GM19240 (cell line): ENCODE data around the gene GNG7.
A peak's percentile ranks its signal among the peaks of the same experiment; 100 is the strongest.

Experiments
- DNase-seq: peaks from one replicate; pipeline ENCODE4 v3.0.0; 2011; ENCODE audit warnings: low spot score; ENCODE audit not compliant: insufficient read length

Gene GNG7

DNA sequence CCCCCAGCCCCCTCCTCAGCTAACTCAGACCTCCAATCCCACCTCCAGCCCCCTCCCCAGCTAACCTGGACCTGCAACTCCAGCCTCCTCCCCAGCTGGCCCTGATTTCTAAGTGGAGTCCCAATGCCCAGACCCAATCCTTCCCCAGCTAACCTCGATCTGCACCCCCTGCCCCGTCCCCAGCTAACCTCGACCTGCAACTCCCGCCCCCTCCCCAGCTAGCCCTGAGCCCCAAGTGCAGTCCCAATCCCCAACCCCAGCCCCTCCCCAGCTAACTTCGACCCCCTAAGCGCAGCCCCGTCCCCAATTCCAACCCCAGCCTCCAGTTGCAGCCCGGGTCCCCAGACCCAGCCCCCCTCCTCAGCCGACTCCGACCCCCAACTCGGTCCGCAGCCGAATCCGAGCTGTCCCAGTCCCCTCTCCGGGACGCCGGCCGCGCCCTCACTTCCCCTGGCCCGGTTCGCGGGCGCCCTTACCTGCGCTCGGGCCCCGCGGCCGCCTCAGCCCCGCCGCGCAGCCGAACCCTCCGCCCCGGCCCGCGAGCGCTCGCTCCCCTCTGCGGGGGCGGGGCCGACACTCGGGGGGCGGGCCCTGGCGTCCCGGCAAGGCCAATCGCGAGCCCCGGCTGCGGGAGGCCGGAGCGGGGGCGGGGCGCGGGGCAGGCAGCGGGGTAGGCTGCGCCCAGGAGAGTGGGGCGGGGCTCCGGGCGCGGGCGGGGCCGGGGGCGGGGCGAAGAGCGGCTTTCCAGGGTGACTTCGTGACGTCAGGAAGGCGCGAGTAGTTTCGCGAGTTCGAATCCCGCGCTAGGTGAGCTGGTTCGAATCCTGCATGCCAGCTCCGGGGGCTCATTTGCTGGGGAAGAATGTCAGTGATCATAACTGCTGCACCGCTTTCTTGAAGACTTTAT is at the start of gene GNG7:
Gene GNG7 (minus strand): TSS at position 525 of the 907 bp plus-strand sequence. CDS start 182,006 bp downstream, outside the sequence.
- DNase-seq: peak; percentile 98

DNA sequence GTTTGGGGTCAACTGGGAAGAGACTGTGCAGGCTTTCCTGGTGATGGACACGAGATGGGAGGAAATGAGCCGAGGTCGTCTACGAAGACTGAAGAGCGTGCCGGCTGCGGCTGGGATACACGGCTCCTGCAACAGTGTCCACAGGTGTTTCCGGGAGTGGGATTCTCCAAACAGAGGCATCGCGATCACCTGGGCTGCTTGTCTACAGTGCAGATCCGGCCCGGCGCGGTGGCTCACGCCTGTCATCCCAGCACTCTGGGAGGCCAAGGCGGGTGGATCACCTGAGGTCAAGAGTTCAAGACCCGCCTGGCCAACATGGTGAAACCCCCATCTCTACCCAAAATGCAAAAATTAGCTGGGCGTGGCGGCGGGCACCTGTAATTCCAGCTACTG is 48.9 kb upstream of the GNG7 start:
- DNase-seq: no peak

- DNase-seq: no peak
Measured at GRCh38 chr19:2750808-2751437, 48.4 kb upstream of the GNG7 start.

DNA sequence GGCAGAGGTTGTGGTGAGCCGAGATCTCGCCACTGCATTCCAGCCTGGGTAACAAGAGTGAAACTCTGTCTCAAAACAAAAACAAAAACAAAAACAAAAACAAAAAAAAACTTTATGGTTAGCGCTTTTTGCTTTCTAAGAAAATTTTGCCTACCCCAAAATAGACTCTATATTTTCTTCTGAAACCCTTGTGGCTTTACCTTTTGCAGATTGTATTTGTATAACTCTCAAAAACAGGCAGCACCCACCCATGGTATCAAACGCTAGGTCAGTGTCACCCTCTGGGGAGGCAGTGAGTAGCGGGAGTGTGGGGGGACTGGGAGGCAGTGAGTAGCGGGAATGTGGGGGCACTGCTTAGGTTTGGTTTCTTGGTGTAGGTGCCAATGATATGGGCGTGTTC is 44.9 kb upstream of the GNG7 start:
- DNase-seq: no peak

DNA sequence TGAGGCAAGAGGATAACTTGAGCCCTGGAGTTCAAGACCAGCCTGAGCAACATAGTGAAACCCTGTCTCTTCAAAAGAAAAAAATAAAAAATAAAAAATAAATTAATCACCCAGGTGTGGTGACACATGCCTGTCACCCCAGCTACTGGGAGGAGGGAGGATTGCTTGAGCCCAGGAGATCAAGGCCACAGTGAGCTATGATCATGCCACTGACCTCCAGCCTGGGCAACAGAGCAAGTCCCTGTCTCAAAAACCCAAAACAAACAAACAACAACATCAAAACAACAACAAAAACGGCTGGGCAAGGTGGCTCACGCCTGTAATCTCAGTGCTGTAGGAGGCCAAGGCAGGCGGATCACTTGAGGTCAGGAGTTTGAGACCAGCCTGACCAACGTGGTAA is 41.6 kb upstream of the GNG7 start:
- no peak for DNase-seq

DNA sequence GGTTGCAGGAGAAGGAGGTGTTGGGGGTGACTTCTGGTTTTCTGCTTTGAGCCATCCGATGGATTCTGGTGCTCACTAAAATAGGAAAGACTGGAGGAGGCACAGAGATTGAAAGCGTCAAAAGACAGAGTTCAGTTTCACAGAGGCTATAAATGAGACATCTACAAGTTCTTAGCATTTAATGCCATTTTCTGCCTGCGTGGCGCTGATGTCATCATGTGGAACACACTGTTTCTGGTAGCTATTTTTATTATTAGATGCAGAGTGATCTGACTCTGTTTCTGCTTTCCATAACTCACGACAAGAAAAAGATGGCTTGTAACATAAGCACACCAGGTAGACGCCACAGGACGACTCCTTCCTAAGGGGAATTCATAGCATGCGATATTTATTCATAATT is 40.6 kb upstream of the GNG7 start:
- DNase-seq: no peak

GRCh38 chr19:2740314-2740656 is 37.8 kb upstream of the GNG7 start:
- DNase-seq: no peak

GRCh38 chr19:2739602-2740313 is 37.3 kb upstream of the GNG7 start, which contains the start of gene SLC39A3:
Gene SLC39A3, minus strand, starts transcription at chr19:2740017. Its CDS starts 2,760 bp downstream, at chr19:2737257.
- peak; percentile 100 for DNase-seq

- DNase-seq: no peak
Measured at GRCh38 chr19:2736550-2737190, 34.2 kb upstream of the GNG7 start.

DNA sequence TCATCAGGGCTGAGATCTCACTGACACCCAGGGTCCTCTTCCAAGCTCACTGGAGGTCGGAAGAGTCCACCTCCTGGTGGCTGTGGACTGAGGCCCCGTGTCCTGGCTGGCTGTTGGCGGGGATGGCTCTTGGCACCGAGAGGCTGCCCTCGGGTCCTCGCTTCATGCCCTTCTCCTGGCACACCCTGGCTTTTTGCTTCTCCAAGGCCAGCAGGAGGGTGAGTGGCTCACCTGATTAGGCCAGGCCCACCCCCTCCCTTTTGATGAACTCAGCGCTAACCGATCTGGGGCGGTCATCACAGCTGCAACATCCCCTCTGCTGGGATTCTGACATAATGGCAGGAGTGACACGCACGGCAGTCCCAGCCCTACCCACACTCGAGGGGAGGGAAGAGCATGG is 32.9 kb upstream of the GNG7 start:
- DNase-seq: no peak

DNA sequence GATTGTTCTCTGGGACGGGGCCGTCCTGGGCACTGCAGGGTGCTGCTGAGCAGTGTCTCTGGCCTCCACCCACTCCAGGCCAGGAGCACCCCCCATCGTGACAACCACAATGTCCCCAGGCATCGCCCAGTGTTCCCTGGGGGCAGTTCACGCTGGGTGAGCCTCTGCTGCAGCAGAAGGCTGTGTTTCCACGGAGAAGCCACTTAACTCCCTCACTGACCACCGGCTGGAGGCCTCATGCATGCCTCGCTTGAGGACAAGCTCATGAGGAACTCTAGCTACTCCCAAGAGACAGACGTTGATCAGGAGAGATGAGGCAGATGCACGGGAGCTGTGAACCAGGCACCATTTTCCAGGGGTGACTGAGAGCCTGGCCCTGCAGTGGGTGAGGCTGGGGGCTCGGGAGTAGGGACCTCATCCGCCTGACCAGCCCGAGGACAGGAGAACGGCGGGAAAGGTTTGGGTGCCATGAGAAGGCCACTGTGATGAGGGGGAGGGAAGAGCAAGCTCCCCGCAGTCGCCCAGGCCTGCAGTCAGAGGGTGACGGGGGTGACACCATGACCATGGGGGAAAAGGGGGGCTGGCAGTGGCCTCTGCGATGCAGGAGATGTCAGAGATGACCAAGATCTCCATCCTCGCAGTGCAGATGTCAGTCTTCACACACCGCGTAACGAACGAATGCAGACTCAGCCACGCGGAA is 32.2 kb upstream of the GNG7 start:
- no peak for DNase-seq

GRCh38 chr19:2733930-2734588 is 31.6 kb upstream of the GNG7 start:
- no peak for DNase-seq

GRCh38 chr19:2732883-2733282 is 30.4 kb upstream of the GNG7 start:
- no peak for DNase-seq

GRCh38 chr19:2732157-2732725 is 29.7 kb upstream of the GNG7 start:
- no peak for DNase-seq

DNA sequence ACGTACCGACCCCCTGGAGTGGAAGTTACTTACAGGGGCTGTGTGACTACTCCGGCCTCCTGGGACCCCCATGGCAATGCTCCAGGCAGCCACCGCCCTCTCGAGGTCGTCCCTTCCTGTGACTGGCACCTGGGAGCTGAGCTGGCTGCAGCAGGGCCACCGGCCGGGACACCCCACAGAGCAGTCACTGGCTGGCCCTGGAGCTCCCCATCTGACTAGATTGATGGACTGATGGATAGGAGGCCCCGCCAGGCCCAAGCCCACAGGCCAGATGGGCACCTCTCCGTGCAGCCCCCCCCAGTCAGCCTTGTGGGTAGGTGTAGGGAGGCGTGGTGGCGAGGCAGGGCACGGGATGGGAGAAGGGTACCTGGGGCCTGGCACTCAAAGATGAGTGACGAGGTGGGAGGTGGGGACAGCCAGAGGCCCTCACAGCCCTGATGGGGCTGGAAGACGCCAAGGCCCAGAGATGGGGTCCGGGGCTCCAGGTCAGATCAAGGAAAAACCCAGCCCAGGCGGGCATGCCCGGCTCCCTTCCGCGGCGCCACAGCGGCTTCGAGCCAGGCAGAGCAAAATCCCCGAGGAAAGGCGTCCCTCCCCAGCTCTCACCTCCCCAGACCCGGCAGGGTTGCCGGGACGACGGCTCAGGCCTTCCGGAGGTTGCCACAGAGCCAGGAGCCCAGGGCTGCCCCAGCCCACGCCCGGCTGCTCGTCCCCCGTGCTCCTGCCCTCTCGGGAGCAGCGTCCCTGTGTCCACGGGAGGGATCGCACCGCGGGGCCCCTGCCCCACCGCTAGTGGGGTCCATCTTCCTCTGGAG is 28.9 kb upstream of the GNG7 start:
- no peak for DNase-seq

- DNase-seq: no peak
Measured at GRCh38 chr19:2729943-2730818, 27.7 kb upstream of the GNG7 start.

- DNase-seq: no peak
Measured at GRCh38 chr19:2728783-2729387, 26.4 kb upstream of the GNG7 start.

- DNase-seq: no peak
Measured at GRCh38 chr19:2727640-2727944, 25.1 kb upstream of the GNG7 start.
